ENCODE measurements around the gene C9orf50.

GRCh38 chr9:129579294-129579693 is 41.6 kb downstream of the C9orf50 start:
- no peak for TF ChIP-seq ELF4 (IDR thresholded peaks at IDR 0.05)
- TF ChIP-seq FOXM1 (IDR thresholded peaks at IDR 0.05; ENCODE audit: borderline replicate concordance) = no peak
- TF ChIP-seq SP1 (IDR thresholded peaks at IDR 0.05) = no peak
- TF ChIP-seq LEF1 (IDR thresholded peaks at IDR 0.05; ENCODE audit: borderline replicate concordance) = no peak
- no peak for TF ChIP-seq FOXK2 (IDR thresholded peaks at IDR 0.05)
- TF ChIP-seq ARNT (IDR thresholded peaks at IDR 0.05) = no peak
- TF ChIP-seq TARDBP (IDR thresholded peaks at IDR 0.05) = no peak
- TF ChIP-seq PKNOX1 (IDR thresholded peaks at IDR 0.05) = no peak
- TF ChIP-seq FOXA1 (IDR thresholded peaks at IDR 0.05) = no peak
- no peak for TF ChIP-seq L3MBTL2 (conservative IDR thresholded peaks at IDR 0.05)
- TF ChIP-seq SUZ12 (IDR thresholded peaks at IDR 0.05) = no peak
- no peak for TF ChIP-seq ZNF384 (IDR thresholded peaks at IDR 0.05)
- no peak for TF ChIP-seq NFRKB (IDR thresholded peaks at IDR 0.05)
- TF ChIP-seq BHLHE40 (IDR thresholded peaks at IDR 0.05; ENCODE audit: borderline replicate concordance) = no peak
